Type B pancreatic cell (in vitro differentiated cells): ENCODE measurements around the gene DPH1. TPM values are rescaled to one million over a fixed set of nuclear protein-coding genes. Genes with fewer than 3 reads are reported as not detected.

Source experiments
- DNase-seq: peaks from one replicate; pipeline ENCODE4 v3.0.0; 2021; ENCODE audit warnings: mixed read lengths; ENCODE audit not compliant: unreplicated experiment; ENCODE audit errors: extremely low spot score
- H3K27ac Mint-ChIP-seq: 2 replicates; pipeline ENCODE4 v1.8.0; 2021; ENCODE audit warnings: mild to moderate bottlenecking, mixed read lengths
- H3K27me3 Mint-ChIP-seq: 2 replicates; pipeline ENCODE4 v1.8.0; 2021; ENCODE audit warnings: mixed read lengths
- H3K36me3 Mint-ChIP-seq: 2 replicates; pipeline ENCODE4 v1.8.0; 2021; ENCODE audit warnings: mixed read lengths
- H3K4me1 Mint-ChIP-seq: one replicate; pipeline ENCODE4 v1.8.0; 2021; ENCODE audit warnings: mixed read lengths; ENCODE audit not compliant: unreplicated experiment
- H3K4me3 Mint-ChIP-seq: 2 replicates; pipeline ENCODE4 v1.8.0; 2021; ENCODE audit warnings: mild to moderate bottlenecking, mixed read lengths
- H3K9me3 Mint-ChIP-seq: 2 replicates; pipeline ENCODE4 v1.8.0; 2021; ENCODE audit warnings: mixed read lengths
- total RNA-seq: library from RNA; stranded (reverse); gene quantifications from 2 replicates; pipeline ENCODE4 v1.2.1, GENCODE V29; 2021; ENCODE audit warnings: low replicate concordance
- TF ChIP-seq, protein P1 (sequence below): fragments of 200-600 bp; sonication (generic); conservative IDR thresholded peaks from 2 replicates; pipeline ENCODE4 v1.5.0; 2021; ENCODE audit warnings: antibody characterized with exemption, mild to moderate bottlenecking

The DPH1 gene
- total RNA-seq, 1 donor from 2014 or later: 57.1 TPM

DNA sequence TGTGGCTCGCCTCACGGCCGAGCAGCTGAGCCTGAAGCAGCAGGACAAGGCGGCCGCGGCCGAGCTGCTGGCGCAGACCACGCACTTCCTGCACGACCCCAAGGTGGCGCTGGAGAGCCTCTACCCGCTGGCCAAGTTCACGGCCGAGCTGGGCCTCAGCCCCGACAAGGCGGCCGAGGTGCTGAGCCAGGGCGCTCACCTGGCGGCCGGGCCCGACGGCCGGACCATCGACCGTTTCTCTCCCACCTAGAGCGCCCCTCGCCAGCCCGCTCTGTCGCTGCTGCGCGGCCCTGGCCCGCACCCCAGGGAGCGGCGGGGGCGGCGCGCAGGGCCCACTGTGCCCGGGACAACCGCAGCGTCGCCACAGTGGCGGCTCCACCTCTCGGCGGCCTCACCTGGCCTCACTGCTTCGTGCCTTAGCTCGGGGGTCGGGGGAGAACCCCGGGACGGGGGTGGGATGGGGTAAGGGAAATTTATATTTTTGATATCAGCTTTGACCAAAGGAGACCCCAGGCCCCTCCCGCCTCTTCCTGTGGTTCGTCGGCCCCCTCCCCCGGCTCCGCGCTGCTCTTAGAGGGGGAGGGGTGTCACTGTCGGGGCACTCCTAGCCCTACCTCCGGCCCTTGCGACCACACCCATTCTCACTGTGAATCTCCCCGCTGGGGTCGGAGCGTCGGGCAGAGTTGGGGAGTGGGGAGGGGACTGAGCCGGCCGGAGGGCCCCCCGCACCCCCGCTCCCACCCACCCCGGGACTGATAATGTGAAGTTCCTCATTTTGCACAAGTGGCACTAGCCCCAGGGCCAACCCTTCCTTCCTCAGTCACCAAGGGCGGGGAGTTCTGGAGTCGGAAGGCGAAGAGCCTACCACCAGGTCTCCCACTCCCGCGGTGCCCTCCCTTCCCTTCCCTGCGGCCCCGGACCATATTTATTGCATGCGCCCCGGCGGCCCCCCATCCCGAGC, 28.9 kb downstream of the DPH1 start:
- peaks cover 24% of the 10 kb centered on the region for H3K27me3 Mint-ChIP-seq

DNA sequence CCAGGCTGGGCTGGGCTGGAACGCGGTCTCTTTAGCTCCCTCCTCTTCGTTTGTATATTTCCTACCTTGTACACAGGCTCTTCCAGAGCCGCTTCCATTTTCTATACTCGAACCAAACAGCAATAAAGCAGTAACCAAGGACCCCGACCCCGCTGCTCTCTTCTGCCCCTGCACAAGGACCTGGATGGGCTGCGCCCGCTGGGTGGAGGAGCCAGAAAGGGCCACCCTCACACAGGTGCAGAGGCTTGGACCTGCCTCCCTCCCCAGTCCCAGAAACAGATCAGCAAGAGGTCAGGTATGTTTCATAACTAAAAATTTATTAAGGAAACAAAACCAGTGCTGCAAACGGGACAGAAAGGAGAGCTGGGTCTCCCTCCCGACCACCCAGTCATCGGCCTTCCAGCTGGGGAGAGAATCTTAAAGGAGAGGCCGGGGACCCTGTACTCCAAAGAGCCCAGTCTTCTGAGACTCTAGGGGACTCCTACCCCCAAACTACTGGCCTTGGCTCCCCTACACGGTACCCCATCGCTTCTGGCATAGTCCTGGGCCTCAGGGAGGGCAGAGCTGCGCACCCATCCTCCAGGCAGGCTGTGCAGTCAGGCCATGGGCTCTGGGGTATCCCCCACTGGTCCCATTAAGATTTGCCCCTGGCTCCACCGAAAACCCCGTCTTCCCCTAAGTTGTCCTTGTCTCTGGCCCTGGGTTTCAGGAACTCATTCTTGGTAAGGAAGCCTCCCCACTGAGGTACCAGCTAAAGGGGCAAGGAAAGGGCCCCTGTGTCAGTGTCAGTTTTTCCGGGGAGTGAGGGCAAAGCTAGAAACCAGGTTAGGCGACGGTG, 29.8 kb downstream of the DPH1 start:
- DNase-seq: no peak
- H3K27ac Mint-ChIP-seq: peak overlapping the region; percentile 34
- H3K9me3 Mint-ChIP-seq: no peaks in the 10 kb centered on the region
- H3K4me1 Mint-ChIP-seq: peaks cover 26% of the 10 kb centered on the region
- H3K36me3 Mint-ChIP-seq: peaks cover 21% of the 10 kb centered on the region
- H3K4me3 Mint-ChIP-seq: peak overlapping the region; percentile 78
- TF ChIP-seq, protein P1, sequence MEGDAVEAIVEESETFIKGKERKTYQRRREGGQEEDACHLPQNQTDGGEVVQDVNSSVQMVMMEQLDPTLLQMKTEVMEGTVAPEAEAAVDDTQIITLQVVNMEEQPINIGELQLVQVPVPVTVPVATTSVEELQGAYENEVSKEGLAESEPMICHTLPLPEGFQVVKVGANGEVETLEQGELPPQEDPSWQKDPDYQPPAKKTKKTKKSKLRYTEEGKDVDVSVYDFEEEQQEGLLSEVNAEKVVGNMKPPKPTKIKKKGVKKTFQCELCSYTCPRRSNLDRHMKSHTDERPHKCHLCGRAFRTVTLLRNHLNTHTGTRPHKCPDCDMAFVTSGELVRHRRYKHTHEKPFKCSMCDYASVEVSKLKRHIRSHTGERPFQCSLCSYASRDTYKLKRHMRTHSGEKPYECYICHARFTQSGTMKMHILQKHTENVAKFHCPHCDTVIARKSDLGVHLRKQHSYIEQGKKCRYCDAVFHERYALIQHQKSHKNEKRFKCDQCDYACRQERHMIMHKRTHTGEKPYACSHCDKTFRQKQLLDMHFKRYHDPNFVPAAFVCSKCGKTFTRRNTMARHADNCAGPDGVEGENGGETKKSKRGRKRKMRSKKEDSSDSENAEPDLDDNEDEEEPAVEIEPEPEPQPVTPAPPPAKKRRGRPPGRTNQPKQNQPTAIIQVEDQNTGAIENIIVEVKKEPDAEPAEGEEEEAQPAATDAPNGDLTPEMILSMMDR: no peak
- H3K27me3 Mint-ChIP-seq: peaks cover 17% of the 10 kb centered on the region

More for the DNA sequence above, 28.9 kb downstream of the DPH1 start:
- Mint-ChIP-seq H3K9me3 (no peaks in the 10 kb centered on the region), H3K4me3 (peak overlapping the region; percentile 78), H3K36me3 (peaks cover 12% of the 10 kb centered on the region), H3K4me1 (peaks cover 20% of the 10 kb centered on the region), H3K27ac (no peak overlapping the region)
- no peak for DNase-seq
- TF ChIP-seq, protein P1: peak; percentile 75

DNA sequence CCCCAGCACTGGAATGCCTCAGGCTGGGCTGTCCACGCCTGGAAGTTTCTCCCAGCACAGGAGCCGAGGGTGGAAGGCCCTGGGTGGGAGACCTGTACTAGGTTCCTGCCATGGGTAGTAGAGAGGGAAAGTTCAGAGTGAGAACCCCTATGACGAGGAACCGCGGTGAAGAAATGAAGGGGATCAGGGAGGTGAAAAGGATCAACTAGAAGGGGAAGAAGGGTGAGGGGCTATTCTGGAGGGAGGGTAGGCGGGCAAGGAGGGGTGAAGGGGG, 30.4 kb downstream of the DPH1 start:
- peaks cover 16% of the 10 kb centered on the region for H3K27me3 Mint-ChIP-seq

DNA sequence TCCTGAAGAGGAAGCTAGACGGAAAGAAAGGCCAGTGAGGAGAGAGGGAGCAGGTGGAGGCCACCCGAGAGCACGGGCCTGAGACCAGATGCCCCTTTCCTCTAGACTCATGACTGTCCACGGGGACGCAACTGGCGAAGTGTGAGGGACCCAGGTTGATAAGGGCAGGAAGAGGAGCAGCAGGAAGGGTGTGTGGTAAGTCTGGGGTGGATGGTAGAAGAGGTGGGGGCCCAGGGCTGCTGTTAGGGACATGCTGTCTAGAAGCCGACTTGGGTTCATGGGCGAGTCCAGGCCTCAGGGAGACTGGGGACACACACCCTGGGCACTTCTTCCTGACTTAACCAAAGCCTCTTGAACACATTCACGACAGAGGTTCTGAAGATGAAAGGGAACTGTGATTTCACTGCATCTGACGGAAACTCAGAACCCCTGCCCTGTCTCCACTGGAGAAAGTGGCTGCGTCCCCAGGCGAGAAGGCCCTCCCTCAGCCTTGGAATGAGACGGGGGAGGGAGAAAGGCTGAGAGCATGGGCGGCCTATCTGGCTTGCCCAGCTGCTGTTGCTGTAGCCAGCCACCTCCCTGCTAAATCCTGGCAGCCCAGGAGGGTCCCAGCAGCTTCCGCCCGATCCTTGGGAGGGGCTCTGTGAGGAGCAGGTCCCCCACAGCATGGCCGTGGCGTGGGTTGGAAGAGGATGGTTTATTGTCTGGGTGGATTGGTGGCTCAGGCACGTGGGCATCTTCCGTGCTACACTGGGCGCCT, 30.9 kb downstream of the DPH1 start:
- peak overlapping the region; percentile 34 for H3K27ac Mint-ChIP-seq
- H3K27me3 Mint-ChIP-seq: peaks cover 16% of the 10 kb centered on the region
- DNase-seq: no peak
- peaks cover 24% of the 10 kb centered on the region for H3K36me3 Mint-ChIP-seq
- H3K4me3 Mint-ChIP-seq: no peak overlapping the region
- TF ChIP-seq, protein P1: no peak
- peaks cover 29% of the 10 kb centered on the region for H3K4me1 Mint-ChIP-seq
- H3K9me3 Mint-ChIP-seq: no peaks in the 10 kb centered on the region

More for the DNA sequence above, 30.4 kb downstream of the DPH1 start:
- TF ChIP-seq, protein P1: no peak
- no peak for DNase-seq
- Mint-ChIP-seq H3K4me1 (peaks cover 29% of the 10 kb centered on the region), H3K36me3 (peaks cover 24% of the 10 kb centered on the region), H3K27ac (peak overlapping the region; percentile 34), H3K4me3 (peak overlapping the region; percentile 51), H3K9me3 (no peaks in the 10 kb centered on the region)

DNA sequence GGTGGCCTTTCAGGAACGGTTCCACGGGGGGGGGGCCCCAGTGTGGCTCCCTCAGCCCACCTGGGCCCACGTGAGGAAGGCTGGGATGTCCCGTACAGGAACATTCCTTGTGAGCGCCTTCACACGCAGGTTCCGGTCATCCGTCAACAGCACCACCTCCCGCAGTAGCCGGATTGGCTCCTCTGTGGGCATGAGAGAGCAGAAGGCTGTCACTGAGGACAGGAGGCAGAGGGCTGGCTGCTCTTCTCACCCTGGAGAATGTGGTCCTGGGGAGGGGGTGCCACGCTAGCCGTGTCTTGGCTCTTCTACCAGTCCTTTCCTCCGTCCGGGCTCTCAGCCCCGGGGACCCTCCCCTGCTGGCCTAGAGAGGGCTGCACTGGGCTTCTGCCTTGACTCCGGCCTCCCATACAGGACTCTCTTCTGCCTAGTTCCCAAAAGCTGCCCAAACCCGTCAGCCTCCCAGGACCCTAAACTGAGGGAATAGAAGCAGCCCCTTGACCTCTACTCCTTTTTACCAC, 31.5 kb downstream of the DPH1 start:
- H3K27ac Mint-ChIP-seq: no peak overlapping the region
- H3K4me3 Mint-ChIP-seq: no peak overlapping the region

More for the DNA sequence above, 31.5 kb downstream of the DPH1 start:
- TF ChIP-seq, protein P1: no peak
- H3K27me3 Mint-ChIP-seq: peaks cover 16% of the 10 kb centered on the region
- peaks cover 29% of the 10 kb centered on the region for H3K36me3 Mint-ChIP-seq
- no peak for DNase-seq
- H3K4me1 Mint-ChIP-seq: peaks cover 29% of the 10 kb centered on the region
- no peaks in the 10 kb centered on the region for H3K9me3 Mint-ChIP-seq
